AG04449 (cell line): ENCODE results near the gene DENND1A.

Experiments used
- CTCF ChIA-PET: fragments of 350-600 bp; formaldehyde crosslinking; extraction: SDS; loops from one replicate; lab custom pipeline; 2021; ENCODE audit warnings: antibody characterized with exemption; lab: Yijun Ruan, JAX
- POLR2A ChIA-PET: fragments of 400-600, 350-600 bp; formaldehyde crosslinking; extraction: SDS; loops from one replicate; lab custom pipeline; 2020; ENCODE audit warnings: antibody characterized with exemption, inconsistent platforms; lab: Yijun Ruan, JAX
- DNase-seq: peaks from one replicate; pipeline ENCODE4 v3.0.0-alpha.2; 2010; ENCODE audit warnings: low read depth, low spot score
- H3K4me3 ChIP-seq: 2 replicates; pipeline ENCODE4 v1.5.1; 2011; ENCODE audit warnings: low read depth, mild to moderate bottlenecking, control low read depth, low read length
- CTCF ChIP-seq: IDR thresholded peaks from one replicate; pipeline ENCODE4 v1.5.1; 2011; ENCODE audit warnings: mild to moderate bottlenecking, moderate library complexity, low read length, control low read depth, inconsistent platforms; ENCODE audit not compliant: insufficient read depth; ENCODE audit errors: missing control alignments

DENND1A gene

GRCh38 chr9:123679330-123679987 is 250.5 kb downstream of the DENND1A start:
- no peak overlapping the region for H3K4me3 ChIP-seq
- ChIA-PET CTCF (no interaction called here), POLR2A (no interaction called here)
- DNase-seq, result no peak
- TF ChIP-seq CTCF, result no peak

GRCh38 chr9:123678878-123679329 is 251.0 kb downstream of the DENND1A start:
- ChIA-PET POLR2A (no interaction called here), CTCF (no interaction called here)
- H3K4me3 ChIP-seq, result no peak overlapping the region
- DNase-seq, result no peak
- no peak for TF ChIP-seq CTCF

- no peak for DNase-seq
- no peak for TF ChIP-seq CTCF
- ChIA-PET CTCF (no interaction called here), POLR2A (no interaction called here)
- H3K4me3 ChIP-seq, result no peak overlapping the region
Observed at GRCh38 chr9:123678038-123678877, 251.7 kb downstream of the DENND1A start.

GRCh38 chr9:123676869-123677268 is 253.1 kb downstream of the DENND1A start:
- no peak for DNase-seq
- ChIA-PET POLR2A (no interaction called here), CTCF (no interaction called here)
- H3K4me3 ChIP-seq, result no peak overlapping the region
- TF ChIP-seq CTCF, result no peak

GRCh38 chr9:123669346-123669745 is 260.6 kb downstream of the DENND1A start:
- TF ChIP-seq CTCF, result no peak
- CTCF ChIA-PET, result no interaction called here
- H3K4me3 ChIP-seq, result no peak overlapping the region
- no peak for DNase-seq
- POLR2A ChIA-PET, result no interaction called here

- H3K4me3 ChIP-seq, result no peak overlapping the region
Observed at GRCh38 chr9:123663529-123663928, 266.4 kb downstream of the DENND1A start.

More at GRCh38 chr9:123663529-123663928, 266.4 kb downstream of the DENND1A start:
- no peak for TF ChIP-seq CTCF
- DNase-seq, result no peak
- ChIA-PET CTCF (no interaction called here), POLR2A (no interaction called here)
